Erythroblast (primary cell): ENCODE data around the gene SNAPC1.
"Not testable (repeated sequence)": the region's sequence is repeated elsewhere in the genome, so short reads cannot be mapped to it uniquely, and the experiment has no call there.

Experiments used
- DNase-seq, 2 experiments: peaks; one replicate each; lab custom pipeline; 2025; lab: John Stamatoyannopoulos, UW
- GATA1 ChIP-seq: IDR thresholded peaks from 2 replicates; pipeline ENCODE4 v1.6.1; 2011; ENCODE audit warnings: low read depth, mild to moderate bottlenecking, control low read depth, low read length, moderate library complexity
- POLR2A ChIP-seq: IDR thresholded peaks from 2 replicates; pipeline ENCODE4 v1.6.1; 2011; ENCODE audit warnings: mild to moderate bottlenecking, low read length

The SNAPC1 gene

DNA sequence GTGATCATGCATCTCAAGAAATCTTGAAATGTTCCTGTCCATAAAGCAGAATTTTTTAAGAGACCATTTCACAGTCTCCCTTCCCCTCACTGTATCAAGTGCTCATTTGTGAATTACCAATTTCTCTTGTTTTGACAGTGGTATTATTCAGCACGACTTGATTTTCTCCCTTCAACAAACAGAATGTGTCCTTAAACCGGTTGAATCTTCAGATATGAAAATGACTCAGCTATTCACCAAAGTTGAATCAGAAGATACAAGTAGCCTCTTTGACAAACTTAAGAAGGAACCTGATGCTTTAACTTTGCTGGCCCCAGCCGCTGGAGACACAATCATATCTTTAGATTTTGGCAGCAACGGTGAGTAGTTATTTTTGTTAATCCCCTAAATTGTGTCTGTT is 25.5 kb upstream of the SNAPC1 start:
- TF ChIP-seq GATA1 (no peak), POLR2A (no peak)
- peak in 1 of 2 experiments; percentile 3 for DNase-seq

DNA sequence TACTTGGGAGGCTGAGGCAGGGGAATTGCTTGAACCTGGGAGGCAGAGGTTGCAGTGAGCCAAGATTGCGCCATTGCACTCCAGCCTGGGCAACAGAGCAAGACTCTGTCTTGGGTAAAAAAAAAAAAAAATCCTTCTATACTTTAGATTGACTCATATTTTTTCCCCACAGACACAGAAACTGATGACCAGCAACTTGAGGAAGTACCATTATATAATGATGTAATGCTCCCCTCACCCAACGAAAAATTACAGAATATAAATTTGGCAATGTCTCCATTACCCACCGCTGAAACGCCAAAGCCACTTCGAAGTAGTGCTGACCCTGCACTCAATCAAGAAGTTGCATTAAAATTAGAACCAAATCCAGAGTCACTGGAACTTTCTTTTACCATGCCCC is 24.3 kb upstream of the SNAPC1 start:
- no peak for DNase-seq
- TF ChIP-seq GATA1, result no peak
- no peak for TF ChIP-seq POLR2A

DNA sequence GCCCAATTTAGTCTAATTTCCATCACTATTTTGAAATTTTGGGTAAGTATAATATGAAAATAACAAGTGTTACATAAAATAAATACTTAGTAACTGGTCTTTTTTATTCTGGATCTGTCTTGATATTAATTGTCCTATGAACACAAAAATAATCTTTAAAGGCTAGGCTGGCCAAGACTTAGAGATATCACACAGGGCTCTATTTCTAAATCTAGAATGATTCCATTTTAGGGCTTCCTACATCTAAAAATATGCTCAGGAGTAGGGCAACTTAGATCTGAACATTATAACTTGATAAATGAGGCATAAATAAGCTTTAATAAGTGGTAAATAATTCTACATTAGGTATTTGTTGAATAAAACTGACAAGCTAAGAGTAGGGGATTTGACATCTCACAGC is 23.1 kb upstream of the SNAPC1 start:
- TF ChIP-seq GATA1, result no peak
- no peak for TF ChIP-seq POLR2A
- no peak for DNase-seq

DNA sequence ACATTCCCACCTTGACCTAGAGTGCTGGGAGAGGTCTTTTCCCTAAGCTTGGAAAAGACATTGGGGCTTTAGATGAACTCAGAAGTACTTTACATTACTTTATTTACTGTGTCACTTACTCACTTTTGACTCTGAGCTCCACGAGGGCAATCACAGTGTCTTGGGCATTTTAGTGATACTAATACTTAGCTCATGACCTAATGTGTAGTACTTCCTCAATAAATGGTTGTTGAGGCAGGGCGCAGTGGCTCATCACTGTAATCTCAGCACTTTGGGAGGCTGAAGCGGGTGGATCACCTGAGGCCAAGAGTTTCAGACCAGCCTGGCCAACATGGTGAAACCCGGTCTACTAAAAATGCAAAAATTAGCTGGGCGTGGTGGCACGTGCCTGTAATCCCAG is 19.8 kb upstream of the SNAPC1 start:
- DNase-seq, result no peak
- TF ChIP-seq POLR2A (no peak), GATA1 (no peak)

DNA sequence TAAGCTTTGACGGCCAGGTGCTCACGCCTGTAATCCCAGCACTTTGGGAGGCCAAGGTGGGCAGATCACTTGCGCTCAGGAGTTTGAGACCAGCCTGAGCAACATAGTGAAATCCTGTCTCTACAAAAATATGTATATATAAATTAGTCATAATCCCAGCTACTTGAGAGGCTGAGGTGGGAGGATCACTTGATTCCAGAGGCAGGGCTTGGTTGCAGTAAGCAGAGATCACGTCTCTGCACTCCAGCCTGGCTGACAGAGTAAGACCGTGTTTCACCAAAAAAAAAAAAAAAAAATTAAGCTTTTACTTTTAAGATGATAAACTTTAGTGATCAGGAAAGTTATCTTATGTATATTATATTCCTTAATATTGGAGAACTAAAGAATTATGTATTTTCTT is 18.0 kb upstream of the SNAPC1 start:
- TF ChIP-seq GATA1 (no peak), POLR2A (no peak)
- DNase-seq, result no peak

DNA sequence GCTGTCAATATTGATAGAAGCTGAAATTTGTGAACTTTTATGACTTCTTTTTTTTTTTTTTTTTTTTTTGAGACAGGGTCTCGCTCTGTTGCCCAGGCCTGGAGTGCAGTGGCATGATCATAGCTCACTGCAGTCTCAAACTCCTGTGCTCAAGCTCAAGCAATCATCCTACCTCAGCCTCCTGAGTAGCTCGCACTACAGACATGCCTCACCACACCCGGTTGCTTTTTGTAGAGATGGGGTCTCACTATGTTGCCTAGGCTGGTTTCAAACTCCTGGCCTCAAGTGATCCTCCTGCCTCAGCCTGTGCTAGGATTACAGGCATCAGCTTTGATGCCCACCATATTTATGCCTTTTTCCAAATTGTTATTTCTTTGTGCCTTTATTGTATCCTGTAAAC is 15.9 kb upstream of the SNAPC1 start:
- DNase-seq, result not testable (repeated sequence)

DNA sequence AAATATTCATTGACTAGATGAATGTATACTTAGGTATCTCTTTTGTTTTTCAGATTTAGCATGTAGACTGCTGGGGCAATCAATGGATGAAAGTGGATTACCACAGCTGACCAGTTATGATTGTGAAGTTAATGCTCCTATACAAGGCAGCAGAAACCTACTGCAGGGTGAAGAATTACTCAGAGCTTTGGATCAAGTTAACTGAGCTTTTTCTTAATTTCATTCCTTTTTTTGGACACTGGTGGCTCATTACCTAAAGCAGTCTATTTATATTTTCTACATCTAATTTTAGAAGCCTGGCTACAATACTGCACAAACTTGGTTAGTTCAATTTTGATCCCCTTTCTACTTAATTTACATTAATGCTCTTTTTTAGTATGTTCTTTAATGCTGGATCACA is 15.3 kb upstream of the SNAPC1 start:
- TF ChIP-seq POLR2A (no peak), GATA1 (no peak)

DNA sequence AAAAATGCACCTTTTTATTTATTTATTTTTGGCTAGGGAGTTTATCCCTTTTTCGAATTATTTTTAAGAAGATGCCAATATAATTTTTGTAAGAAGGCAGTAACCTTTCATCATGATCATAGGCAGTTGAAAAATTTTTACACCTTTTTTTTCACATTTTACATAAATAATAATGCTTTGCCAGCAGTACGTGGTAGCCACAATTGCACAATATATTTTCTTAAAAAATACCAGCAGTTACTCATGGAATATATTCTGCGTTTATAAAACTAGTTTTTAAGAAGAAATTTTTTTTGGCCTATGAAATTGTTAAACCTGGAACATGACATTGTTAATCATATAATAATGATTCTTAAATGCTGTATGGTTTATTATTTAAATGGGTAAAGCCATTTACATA is 14.9 kb upstream of the SNAPC1 start:
- TF ChIP-seq POLR2A, result no peak
- no peak for TF ChIP-seq GATA1

More for the DNA sequence above, 15.3 kb upstream of the SNAPC1 start:
- DNase-seq, result no peak

DNA sequence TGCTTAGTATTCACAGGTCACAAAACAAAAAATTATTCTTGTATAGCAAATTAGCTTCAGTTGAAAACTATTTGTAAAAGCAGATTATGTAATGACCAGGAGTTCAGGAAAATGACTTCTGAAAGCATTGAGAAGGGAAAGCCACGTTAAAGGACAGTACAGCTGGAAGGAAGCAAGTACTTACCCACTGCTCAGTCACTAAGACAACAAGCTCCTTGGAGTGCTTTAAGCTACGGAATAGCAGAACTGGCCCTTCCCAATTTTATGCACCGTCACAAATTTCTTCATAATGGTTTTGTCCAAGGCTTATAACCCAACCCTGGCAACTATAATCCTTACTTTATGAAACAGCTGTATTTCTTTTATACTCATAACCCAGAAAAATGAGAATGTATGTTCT is 13.0 kb upstream of the SNAPC1 start:
- DNase-seq, result no peak
- no peak for TF ChIP-seq GATA1
- no peak for TF ChIP-seq POLR2A

More for the DNA sequence above, 14.9 kb upstream of the SNAPC1 start:
- no peak for DNase-seq

DNA sequence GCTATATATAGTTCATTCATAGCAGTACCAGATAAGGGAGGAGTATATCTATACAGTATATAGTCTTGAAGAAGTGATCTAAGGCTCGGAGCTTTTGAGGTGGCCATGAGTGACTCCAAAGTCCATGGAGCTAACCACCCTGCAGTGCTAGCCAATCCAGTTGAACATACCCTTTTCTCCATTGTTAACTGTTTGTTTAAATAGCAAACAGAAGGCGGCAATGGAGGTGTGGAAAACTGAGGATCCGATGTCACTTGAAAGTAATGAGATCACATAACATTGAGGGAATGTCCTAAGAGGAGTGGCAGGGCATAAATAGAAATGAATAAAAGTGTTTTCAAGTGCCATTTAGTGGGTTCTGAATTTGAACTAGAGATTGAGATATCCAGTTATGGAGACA is 12.4 kb upstream of the SNAPC1 start:
- DNase-seq, result peak; percentile 10 to 12
- TF ChIP-seq GATA1 (no peak), POLR2A (no peak)

DNA sequence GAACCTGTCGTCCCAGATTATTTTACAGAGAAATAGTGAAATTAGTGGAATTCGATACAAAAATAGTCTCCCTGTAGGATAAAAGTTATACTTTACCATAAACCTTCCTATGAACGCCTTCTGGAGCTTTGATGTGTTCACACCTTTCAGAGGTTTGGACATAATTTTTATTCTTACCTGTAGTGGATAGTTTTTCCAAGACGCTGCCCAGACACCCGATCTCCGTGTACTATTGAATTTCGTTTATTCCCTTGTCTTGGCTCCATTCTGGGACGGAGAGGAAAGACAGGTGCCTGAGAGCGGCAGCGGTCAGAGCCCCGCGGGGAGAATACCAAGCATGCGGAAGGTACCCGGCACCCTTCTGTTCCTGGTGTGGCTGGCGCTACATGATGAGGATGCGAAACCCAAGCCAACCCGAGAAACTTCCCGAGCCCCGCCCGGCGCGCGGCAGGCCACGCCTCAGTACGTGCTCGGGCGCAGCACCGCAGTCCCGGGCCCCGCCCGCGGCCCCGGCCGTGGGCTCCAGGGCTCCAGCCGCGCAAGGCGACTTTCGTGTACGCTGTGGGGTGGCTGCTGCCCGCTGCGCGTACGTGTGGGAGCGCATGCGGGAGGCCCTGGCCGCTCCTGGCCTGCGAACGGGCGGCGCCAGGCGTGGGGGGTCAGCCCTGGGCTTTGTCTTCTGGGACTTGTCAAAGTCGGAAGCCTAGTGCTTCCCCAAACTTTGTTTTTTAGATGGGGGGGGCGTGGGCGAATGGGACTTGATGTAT is 11.3 kb upstream of the SNAPC1 start:
- TF ChIP-seq GATA1, result no peak
- peak; percentile 85 for TF ChIP-seq POLR2A
- peak; percentile 82 to 85 for DNase-seq

DNA sequence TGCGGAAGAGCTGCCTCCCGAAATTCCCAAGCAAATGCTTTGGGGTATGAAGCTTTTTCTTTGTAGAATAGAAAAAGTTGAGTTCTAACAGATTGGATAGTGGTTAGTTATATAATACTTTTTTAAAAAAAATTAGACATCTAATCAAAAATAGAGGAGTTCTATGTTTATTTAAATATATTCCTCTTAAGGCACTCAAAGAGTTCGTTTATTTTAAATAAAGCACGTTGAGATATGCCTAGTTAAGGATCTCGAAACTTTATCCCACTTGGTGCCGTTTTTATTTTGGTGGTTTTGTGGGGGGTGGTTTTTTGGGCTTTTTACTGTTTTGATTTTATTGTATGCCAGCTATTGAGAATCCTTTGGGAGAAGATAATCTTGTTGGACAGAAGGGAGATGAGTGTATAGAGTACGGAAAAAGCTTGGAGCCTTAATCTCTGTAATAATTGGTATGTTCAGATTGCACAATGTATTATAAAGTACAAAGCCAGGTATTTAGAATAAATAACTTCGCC is 10.7 kb upstream of the SNAPC1 start:
- no peak for DNase-seq

DNA sequence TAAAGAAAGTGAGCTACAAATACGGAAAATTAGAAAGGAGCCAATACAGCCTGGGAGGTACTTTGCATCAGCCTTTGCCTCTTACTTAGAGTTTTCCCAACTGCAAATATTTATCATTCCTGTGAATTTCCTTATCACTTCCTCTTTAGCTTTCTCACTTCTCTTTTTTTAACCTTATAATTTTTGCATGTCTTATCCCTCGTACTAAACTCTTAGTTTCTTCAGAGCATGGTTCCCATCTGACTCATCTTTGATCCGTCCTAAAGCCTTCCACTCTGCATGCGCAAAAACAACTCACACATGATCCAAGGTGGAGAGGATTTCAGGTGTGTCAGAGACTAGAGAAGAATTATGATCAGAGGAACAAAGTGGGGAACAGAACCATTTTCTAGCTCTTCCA is 9.6 kb upstream of the SNAPC1 start:
- TF ChIP-seq POLR2A, result no peak
- no peak for TF ChIP-seq GATA1
- no peak for DNase-seq

More for the DNA sequence above, 10.7 kb upstream of the SNAPC1 start:
- TF ChIP-seq GATA1 (no peak), POLR2A (no peak)

DNA sequence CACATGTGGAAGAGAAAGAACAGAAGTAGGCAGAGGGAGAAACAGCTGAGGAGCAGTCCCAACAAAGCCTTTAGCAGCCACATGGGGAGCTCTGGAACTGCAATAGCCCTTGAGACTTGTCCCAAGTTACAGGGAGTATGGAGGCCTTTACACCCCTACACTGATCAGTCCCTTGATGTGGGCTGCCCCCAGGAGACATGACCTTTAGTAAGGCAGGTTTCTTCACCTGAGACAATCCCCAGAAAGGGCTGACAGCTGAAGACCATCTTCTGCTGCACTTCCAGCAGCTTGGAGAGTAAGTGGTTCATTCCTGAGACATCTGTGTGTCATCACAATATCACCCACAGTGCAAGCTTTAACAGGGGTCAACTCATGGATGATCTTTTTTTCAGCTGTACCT is 8.6 kb upstream of the SNAPC1 start:
- TF ChIP-seq GATA1 (no peak), POLR2A (no peak)
- DNase-seq, result peak in 1 of 2 experiments; percentile 19

DNA sequence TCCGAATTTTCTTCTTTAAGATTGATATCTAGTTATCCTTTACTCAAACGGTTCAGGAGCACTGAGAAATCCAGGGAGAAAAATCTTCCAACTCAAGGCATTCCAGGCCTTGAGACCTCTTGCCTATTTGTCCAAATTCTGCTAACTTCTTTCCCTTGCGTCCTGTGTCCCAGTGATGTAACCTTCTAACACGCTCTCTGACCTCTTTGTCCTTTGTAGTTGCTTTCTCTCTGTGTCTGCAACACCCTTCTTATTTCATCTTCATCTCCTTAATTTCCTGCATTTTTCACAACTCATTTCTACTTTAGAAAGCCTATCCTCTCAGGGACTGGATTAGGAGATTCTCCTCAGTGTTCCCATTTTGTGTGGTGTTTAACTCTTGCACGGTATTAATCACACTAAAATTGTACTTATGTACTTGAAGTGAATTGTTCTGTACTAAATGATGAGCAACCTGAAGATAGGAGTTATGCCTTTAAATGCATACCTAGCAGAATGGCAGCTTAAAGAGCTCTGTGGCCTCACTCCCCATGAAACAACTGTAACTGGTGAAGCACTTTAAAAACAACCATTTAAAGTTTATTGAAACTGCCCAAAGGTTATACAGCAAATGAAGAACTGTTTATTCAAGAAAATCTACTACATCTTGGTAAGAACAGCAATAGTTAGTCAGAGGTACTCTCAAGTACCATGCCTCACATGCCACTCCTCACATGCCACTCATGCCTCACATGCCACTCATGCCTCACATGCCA is 7.4 kb upstream of the SNAPC1 start:
- no peak for TF ChIP-seq POLR2A
- no peak for TF ChIP-seq GATA1
- DNase-seq, result no peak

DNA sequence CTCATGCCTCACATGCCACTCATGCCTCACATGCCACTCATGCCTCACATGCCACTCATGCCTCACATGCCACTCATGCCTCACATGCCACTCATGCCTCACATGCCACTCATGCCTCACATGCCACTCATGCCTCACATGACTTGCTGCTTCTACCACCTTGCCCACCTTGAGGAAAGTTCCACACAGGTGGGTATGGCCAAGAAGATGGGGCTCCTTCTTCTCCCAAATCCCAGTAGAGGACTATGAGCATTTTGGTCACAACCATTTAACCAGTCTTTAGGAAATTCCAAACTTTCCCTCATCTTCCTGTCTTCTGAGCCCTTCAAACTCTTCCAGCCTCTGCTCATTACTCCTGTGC is 6.9 kb upstream of the SNAPC1 start:
- DNase-seq, result not testable (repeated sequence)
